Measurements from ENCODE around the gene KRTAP10-2.

GRCh38 chr21:44596068-44596725 lies 44.9 kb upstream of the KRTAP10-2 start:
- no peak for TF ChIP-seq CTCF (IDR thresholded peaks at IDR 0.05)
- TF ChIP-seq EP300 (IDR thresholded peaks at IDR 0.05): no peak

Data from sigmoid colon (tissue), 4 donors.